ENCODE measurements around the gene RGS17. TPM values are rescaled to one million over a fixed set of nuclear protein-coding genes. Genes with fewer than 3 reads are reported as not detected.
"Not testable (repeated sequence)": the region's sequence is repeated elsewhere in the genome, so short reads cannot be mapped to it uniquely, and the experiment has no call there.

Gene RGS17
- total RNA-seq, 4 donors from 2014 or later, result 0.08 to 0.16 TPM; not detected in 2

GRCh38 chr6:153001767-153002612, 129.1 kb downstream of the RGS17 start:
- intact Hi-C loops (cut with DNase I; ENCODE audit: low total_unique reads), result no loop called here
- DNase-seq (ENCODE audit: low spot score in 2 of 2), result no peak
- peak overlapping the region; percentile 63 for H3K4me3 ChIP-seq (ENCODE audit: low read depth, poor library complexity, severe bottlenecking)
- 4 to 5% methylated on average over 22 to 24 of the region's 31 CpGs for WGBS, 2 donors
- no peak for TF ChIP-seq POLR2A (IDR thresholded peaks at IDR 0.05)
- TF ChIP-seq CTCF (IDR thresholded peaks at IDR 0.05), result no peak

GRCh38 chr6:153000790-153001189, 130.3 kb downstream of the RGS17 start:
- not testable (repeated sequence) for H3K4me3 ChIP-seq (ENCODE audit: low read depth, poor library complexity, severe bottlenecking)

GRCh38 chr6:153000243-153000642, 130.8 kb downstream of the RGS17 start:
- intact Hi-C loops (cut with DNase I; ENCODE audit: low total_unique reads), result no loop called here
- no peak overlapping the region for H3K4me3 ChIP-seq (ENCODE audit: low read depth, poor library complexity, severe bottlenecking)
- TF ChIP-seq POLR2A (IDR thresholded peaks at IDR 0.05), result no peak
- no peak for TF ChIP-seq CTCF (IDR thresholded peaks at IDR 0.05)
- DNase-seq (ENCODE audit: low spot score in 2 of 2), result no peak

More at GRCh38 chr6:153000790-153001189, 130.3 kb downstream of the RGS17 start:
- DNase-seq (ENCODE audit: low spot score in 2 of 2); intact Hi-C loops (cut with DNase I; ENCODE audit: low total_unique reads): not testable (repeated sequence)
- 93 to 95% methylated on average over 9 of the region's 9 CpGs for WGBS, 2 donors

GRCh38 chr6:152999538-152999937, 131.5 kb downstream of the RGS17 start:
- DNase-seq (ENCODE audit: low spot score in 2 of 2); intact Hi-C loops (cut with DNase I; ENCODE audit: low total_unique reads): not testable (repeated sequence)
- WGBS, 2 donors, result 80 to 93% methylated on average over 2 of the region's 2 CpGs

GRCh38 chr6:152993847-152994246, 137.2 kb downstream of the RGS17 start:
- no peak for DNase-seq (ENCODE audit: low spot score in 2 of 2)
- H3K4me3 ChIP-seq (ENCODE audit: low read depth, poor library complexity, severe bottlenecking), result no peak overlapping the region
- intact Hi-C loops (cut with DNase I; ENCODE audit: low total_unique reads), result no loop called here
- TF ChIP-seq POLR2A (IDR thresholded peaks at IDR 0.05) (no peak), CTCF (IDR thresholded peaks at IDR 0.05) (no peak)

More at GRCh38 chr6:152999538-152999937, 131.5 kb downstream of the RGS17 start:
- H3K4me3 ChIP-seq (ENCODE audit: low read depth, poor library complexity, severe bottlenecking), result not testable (repeated sequence)

- no peak for DNase-seq (ENCODE audit: low spot score in 2 of 2)
- H3K4me3 ChIP-seq (ENCODE audit: low read depth, poor library complexity, severe bottlenecking), result no peak overlapping the region
- TF ChIP-seq CTCF (IDR thresholded peaks at IDR 0.05) (no peak), POLR2A (IDR thresholded peaks at IDR 0.05) (no peak)
- intact Hi-C loops (cut with DNase I; ENCODE audit: low total_unique reads), result no loop called here
Measured at GRCh38 chr6:152993431-152993830, 137.7 kb downstream of the RGS17 start.

- no peak for TF ChIP-seq POLR2A (IDR thresholded peaks at IDR 0.05)
- TF ChIP-seq CTCF (IDR thresholded peaks at IDR 0.05), result no peak
- no peak overlapping the region for H3K4me3 ChIP-seq (ENCODE audit: low read depth, poor library complexity, severe bottlenecking)
- DNase-seq (ENCODE audit: low spot score in 2 of 2), result no peak
- intact Hi-C loops (cut with DNase I; ENCODE audit: low total_unique reads), result no loop called here
- WGBS, 2 donors, result 80 to 84% methylated on average over 2 of the region's 2 CpGs
Measured at GRCh38 chr6:152986978-152987377, 144.1 kb downstream of the RGS17 start.

- WGBS, 2 donors, result 86 to 89% methylated on average over 11 of the region's 11 CpGs
- DNase-seq (ENCODE audit: low spot score in 2 of 2); intact Hi-C loops (cut with DNase I; ENCODE audit: low total_unique reads); H3K4me3 ChIP-seq (ENCODE audit: low read depth, poor library complexity, severe bottlenecking): not testable (repeated sequence)
Measured at GRCh38 chr6:152985300-152985699, 145.8 kb downstream of the RGS17 start.

All from lower leg skin (tissue), 4 donors.